GM23248 (cell line): ENCODE measurements around the gene KDM6B. TPM values are rescaled to one million over a fixed set of nuclear protein-coding genes. Genes with fewer than 3 reads are reported as not detected.
A peak's percentile ranks its signal among the peaks of the same experiment; 100 is the strongest.

Experiments
- DNase-seq: peaks from one replicate; pipeline ENCODE4 v3.0.0-alpha.2; 2015
- H2AFZ ChIP-seq: fragments of 200-600 bp; sonication (generic); 2 replicates; pipeline ENCODE4 v1.6.1; 2016; ENCODE audit warnings: antibody characterized with exemption
- H3F3A ChIP-seq: fragments of 200-600 bp; sonication (generic); 2 replicates; pipeline ENCODE4 v1.6.1; 2016; ENCODE audit warnings: mild to moderate bottlenecking, antibody characterized with exemption, mixed run types; ENCODE audit not compliant: insufficient read depth
- H3K27ac ChIP-seq: fragments of 200-600 bp; sonication (generic); 2 replicates; pipeline ENCODE4 v1.5.1; 2016; ENCODE audit warnings: mild to moderate bottlenecking
- H3K27me3 ChIP-seq: fragments of 200-600 bp; sonication (generic); replicated peaks from 2 replicates; pipeline ENCODE4 v1.6.1; 2016; ENCODE audit warnings: mild to moderate bottlenecking; ENCODE audit not compliant: insufficient read depth
- H3K36me3 ChIP-seq: fragments of 200-600 bp; sonication (generic); 2 replicates; pipeline ENCODE4 v1.6.1; 2016; ENCODE audit warnings: low read depth, mild to moderate bottlenecking
- H3K4me1 ChIP-seq: fragments of 200-600 bp; sonication (generic); 2 replicates; pipeline ENCODE4 v1.6.1; 2016; ENCODE audit warnings: mild to moderate bottlenecking; ENCODE audit not compliant: insufficient read depth
- H3K4me2 ChIP-seq: fragments of 200-600 bp; sonication (generic); one replicate; pipeline ENCODE4 v1.6.1; 2016; ENCODE audit warnings: mild to moderate bottlenecking; ENCODE audit not compliant: unreplicated experiment
- H3K4me3 ChIP-seq: fragments of 200-600 bp; sonication (generic); 2 replicates; pipeline ENCODE4 v1.5.1; 2016; ENCODE audit warnings: mild to moderate bottlenecking
- H3K79me2 ChIP-seq: fragments of 200-600 bp; sonication (generic); 2 replicates; pipeline ENCODE4 v1.6.1; 2016; ENCODE audit warnings: mild to moderate bottlenecking; ENCODE audit not compliant: insufficient read depth
- H3K9ac ChIP-seq: fragments of 200-600 bp; sonication (generic); 2 replicates; pipeline ENCODE4 v1.6.1; 2016; ENCODE audit warnings: mild to moderate bottlenecking
- H3K9me2 ChIP-seq: fragments of 200-600 bp; sonication (generic); 2 replicates; pipeline ENCODE4 v1.6.1; 2016; ENCODE audit warnings: mixed run types, mild to moderate bottlenecking, moderate library complexity; ENCODE audit not compliant: insufficient read depth
- H3K9me3 ChIP-seq: fragments of 200-600 bp; sonication (generic); one replicate; pipeline ENCODE4 v1.6.1; 2017; ENCODE audit warnings: low read depth
- H4K20me1 ChIP-seq: fragments of 200-600 bp; sonication (generic); 2 replicates; pipeline ENCODE4 v1.6.0; 2016; ENCODE audit not compliant: insufficient read depth
- EZH2 ChIP-seq: fragments of 200-600 bp; sonication (generic); IDR thresholded peaks from 2 replicates; pipeline ENCODE4 v1.6.1; 2018; ENCODE audit warnings: antibody characterized with exemption, mild to moderate bottlenecking; ENCODE audit not compliant: insufficient read depth, poor library complexity, severe bottlenecking
- EZH2phosphoT487 ChIP-seq: fragments of 200-600 bp; sonication (generic); IDR thresholded peaks from 2 replicates; pipeline ENCODE4 v1.6.1; 2018; ENCODE audit warnings: antibody characterized with exemption, moderate library complexity, mild to moderate bottlenecking, low read depth; ENCODE audit not compliant: insufficient read depth
- WGBS, 2 experiments: methylation state at CpG; one replicate each; pipeline ENCODE4 v1.1.6; 2015 to 2017; ENCODE audit warnings: low lambda C conversion rate in 2 of 2, low coverage in 1 of 2; ENCODE audit errors: missing lambda C conversion rate in 2 of 2; 5-methylcytosine and 5-hydroxymethylcytosine counted together
- in situ Hi-C: fragments of 300-500 bp; cut with MboI; formaldehyde crosslinking; loops from 2 replicates; pipeline ENCODE4 v1.15.0; 2020
- polyA plus RNA-seq: library from polyadenylated mRNA; unstranded; fragments of >200 nt; fragmentation: Nextera tagmentation; extraction: Ambion mirVana; gene quantifications from 2 replicates; pipeline ENCODE4 v1.2.1, GENCODE V29; 2016
- total RNA-seq: library from RNA; depleted of rRNA; stranded (reverse); fragments of >200 nt; shearing (Covaris generic); gene quantifications from 2 replicates; pipeline ENCODE4 v1.2.3, GENCODE V29; 2014

Gene KDM6B
- total and polyA plus RNA-seq, 2 experiments from 2014 or later = 1.3 to 2.3 TPM

DNA sequence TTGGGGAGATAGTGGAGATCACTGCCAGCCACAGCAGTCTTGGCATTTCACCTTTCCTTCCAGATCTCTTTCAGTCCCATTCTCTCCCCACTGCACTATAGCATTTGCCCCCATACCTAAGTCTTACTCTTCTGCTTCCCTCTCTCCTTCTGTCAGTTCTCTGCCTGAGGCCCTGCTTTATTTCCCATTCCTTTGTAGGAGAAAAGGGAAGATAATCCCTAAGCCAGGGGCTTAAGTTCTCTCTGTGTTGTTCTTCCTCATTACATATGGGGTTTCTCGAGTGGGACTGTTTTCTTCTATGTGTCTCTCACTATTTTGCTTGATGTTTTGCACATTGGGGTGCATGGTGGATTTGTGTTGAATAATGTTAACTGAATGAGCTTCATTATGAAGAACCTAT lies 6.4 kb downstream of the KDM6B start:
- H3F3A ChIP-seq = peaks cover 28% of the 10 kb centered on the region
- peak overlapping the region; percentile 99 for H3K27ac ChIP-seq
- no peaks in the 10 kb centered on the region for H3K9me2 ChIP-seq
- H3K36me3 ChIP-seq = no peaks in the 10 kb centered on the region
- H4K20me1 ChIP-seq = no peaks in the 10 kb centered on the region
- no peak overlapping the region for H2AFZ ChIP-seq
- no peaks in the 10 kb centered on the region for H3K27me3 ChIP-seq
- WGBS, 2 experiments = 37 to 55% methylated on average over 1 of the region's 1 CpG
- no peak for DNase-seq
- H3K4me1 ChIP-seq = peaks cover 20% of the 10 kb centered on the region
- no peak overlapping the region for H3K4me2 ChIP-seq
- H3K9me3 ChIP-seq = no peaks in the 10 kb centered on the region
- H3K79me2 ChIP-seq = peaks cover 40% of the 10 kb centered on the region
- TF ChIP-seq EZH2 (no peak), EZH2phosphoT487 (no peak)
- in situ Hi-C loops = no loop called here
- no peak overlapping the region for H3K4me3 ChIP-seq
- peak overlapping the region; percentile 97; the same call in 1 of the 2 replicates for H3K9ac ChIP-seq

DNA sequence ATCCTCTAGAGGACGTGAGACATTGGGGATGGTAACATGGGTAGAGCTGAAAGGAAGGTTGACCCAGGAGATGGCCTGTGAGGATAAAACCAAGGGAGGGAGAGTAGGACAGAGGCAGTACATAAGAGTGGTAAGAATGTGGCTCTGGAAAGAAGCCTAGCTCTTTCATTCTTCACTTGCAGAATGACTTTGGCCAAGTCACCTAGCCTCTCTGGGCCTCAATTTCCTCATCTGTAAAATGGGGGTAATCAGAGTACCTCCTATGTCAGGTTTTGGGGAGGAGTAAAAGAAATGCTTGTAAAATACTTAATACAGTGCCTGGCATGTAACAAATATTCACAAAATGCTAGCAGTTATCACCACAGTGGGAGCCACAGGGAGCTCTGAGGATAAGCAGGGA lies 6.9 kb downstream of the KDM6B start:
- Histone ChIP-seq H3F3A (peaks cover 28% of the 10 kb centered on the region), H3K27ac (peak overlapping the region; percentile 99), H3K79me2 (peaks cover 44% of the 10 kb centered on the region), H3K4me1 (peaks cover 20% of the 10 kb centered on the region), H3K9me2 (no peaks in the 10 kb centered on the region), H4K20me1 (no peaks in the 10 kb centered on the region), H3K9me3 (no peaks in the 10 kb centered on the region), H3K4me3 (peak overlapping the region; percentile 79), H3K9ac (peak overlapping the region; percentile 97), H3K27me3 (no peaks in the 10 kb centered on the region), H2AFZ (no peak overlapping the region), H3K36me3 (no peaks in the 10 kb centered on the region), H3K4me2 (peak overlapping the region; percentile 79)
- in situ Hi-C loops = no loop called here
- WGBS, 2 experiments = 83 to 91% methylated on average over 1 of the region's 1 CpG
- no peak for DNase-seq
- TF ChIP-seq EZH2 = no peak
- TF ChIP-seq EZH2phosphoT487 = no peak

DNA sequence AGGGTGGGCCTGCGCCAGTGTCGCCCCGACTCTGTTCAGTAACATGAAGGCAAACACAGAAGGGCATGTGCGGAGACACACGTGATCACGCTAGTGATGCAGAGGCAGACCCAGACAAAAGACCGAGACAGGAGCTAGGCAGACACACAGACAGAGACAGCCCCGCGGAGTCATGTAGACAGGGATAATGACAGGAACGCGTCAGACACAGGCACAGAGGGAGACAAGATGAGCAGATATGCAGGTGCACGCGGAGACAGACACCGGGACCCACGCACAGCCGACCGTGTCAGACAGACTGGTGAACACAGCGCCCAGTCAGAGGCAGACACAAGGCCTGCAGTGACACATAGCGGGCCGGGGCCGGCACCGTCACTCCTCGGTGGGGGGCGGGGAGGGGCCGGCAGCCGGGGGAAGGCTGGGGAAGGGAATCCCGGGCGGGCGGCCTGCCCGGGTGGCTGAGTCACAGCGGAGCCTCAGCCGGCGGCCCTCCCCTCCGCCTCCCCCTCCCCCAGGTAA lies 7.4 kb downstream of the KDM6B start:
- 1 to 4% methylated on average over 13 to 21 of the region's 34 CpGs for WGBS, 2 experiments

GRCh38 chr17:7841915-7842379 lies 7.9 kb downstream of the KDM6B start:
- H3K27me3 ChIP-seq = no peaks in the 10 kb centered on the region
- H3F3A ChIP-seq = peaks cover 27% of the 10 kb centered on the region
- TF ChIP-seq EZH2phosphoT487 (no peak), EZH2 (no peak)
- DNase-seq = peak; percentile 92
- no peaks in the 10 kb centered on the region for H3K9me2 ChIP-seq
- peaks cover 47% of the 10 kb centered on the region for H3K79me2 ChIP-seq
- peaks cover 19% of the 10 kb centered on the region for H3K4me1 ChIP-seq
- peak overlapping the region; percentile 71 for H2AFZ ChIP-seq
- peak overlapping the region; percentile 100 for H3K4me2 ChIP-seq
- H3K4me3 ChIP-seq = peak overlapping the region; percentile 79
- H3K27ac ChIP-seq = peak overlapping the region; percentile 99
- H4K20me1 ChIP-seq = no peaks in the 10 kb centered on the region
- 0 to 1% methylated on average over 32 of the region's 46 CpGs for WGBS, 2 experiments
- in situ Hi-C loops = no loop called here
- H3K36me3 ChIP-seq = no peaks in the 10 kb centered on the region
- H3K9me3 ChIP-seq = no peaks in the 10 kb centered on the region
- H3K9ac ChIP-seq = peak overlapping the region; percentile 97

More for the DNA sequence above, 7.4 kb downstream of the KDM6B start:
- peaks cover 47% of the 10 kb centered on the region for H3K79me2 ChIP-seq
- peak; percentile 97 for DNase-seq
- peaks cover 20% of the 10 kb centered on the region for H3K4me1 ChIP-seq
- H3F3A ChIP-seq = peaks cover 28% of the 10 kb centered on the region
- H2AFZ ChIP-seq = peak overlapping the region; percentile 71
- no peaks in the 10 kb centered on the region for H3K27me3 ChIP-seq
- H3K36me3 ChIP-seq = no peaks in the 10 kb centered on the region
- H3K9me3 ChIP-seq = no peaks in the 10 kb centered on the region
- TF ChIP-seq EZH2 (no peak), EZH2phosphoT487 (no peak)
- in situ Hi-C loops = no loop called here
- peak overlapping the region; percentile 97 for H3K9ac ChIP-seq
- no peaks in the 10 kb centered on the region for H3K9me2 ChIP-seq
- H3K4me3 ChIP-seq = peak overlapping the region; percentile 79
- H3K27ac ChIP-seq = peak overlapping the region; percentile 99
- peak overlapping the region; percentile 100 for H3K4me2 ChIP-seq
- H4K20me1 ChIP-seq = no peaks in the 10 kb centered on the region
